Activated CD4-positive, alpha-beta T cell treated with anti-CD3 and anti-CD28 coated beads for 1 hour (primary cell): ENCODE data around the gene OCA2.

Experiments used
- DNase-seq: peaks from one replicate; pipeline ENCODE4 v3.0.0-alpha.2; 2020

Gene OCA2

GRCh38 chr15:28118531-28118930 is 19.4 kb upstream of the OCA2 start:
- DNase-seq: no peak

GRCh38 chr15:28118083-28118482 is 19.0 kb upstream of the OCA2 start:
- no peak for DNase-seq

- DNase-seq: no peak
These were observed 18.4 kb upstream of the OCA2 start for GRCh38 chr15:28117432-28117990.

- DNase-seq: no peak
These were observed 17.7 kb upstream of the OCA2 start for GRCh38 chr15:28116521-28117431.

GRCh38 chr15:28115871-28116270 is 16.8 kb upstream of the OCA2 start:
- DNase-seq: no peak

- DNase-seq: no peak
These were observed 15.9 kb upstream of the OCA2 start for GRCh38 chr15:28114721-28115622.

- DNase-seq: no peak
These were observed 15.0 kb upstream of the OCA2 start for GRCh38 chr15:28114114-28114455.

GRCh38 chr15:28113394-28114113 is 14.4 kb upstream of the OCA2 start:
- no peak for DNase-seq

GRCh38 chr15:28112962-28113361 is 13.8 kb upstream of the OCA2 start:
- DNase-seq: no peak

- no peak for DNase-seq
These were observed 13.1 kb upstream of the OCA2 start for GRCh38 chr15:28112101-28112760.

- DNase-seq: no peak
These were observed 12.4 kb upstream of the OCA2 start for GRCh38 chr15:28111543-28111942.

GRCh38 chr15:28110481-28110881 is 11.4 kb upstream of the OCA2 start:
- no peak for DNase-seq

GRCh38 chr15:28109626-28110455 is 10.7 kb upstream of the OCA2 start:
- DNase-seq: no peak

- DNase-seq: no peak
These were observed 8.8 kb upstream of the OCA2 start for GRCh38 chr15:28107904-28108275.

- no peak for DNase-seq
These were observed 8.2 kb upstream of the OCA2 start for GRCh38 chr15:28107111-28107903.

GRCh38 chr15:28106294-28107110 is 7.4 kb upstream of the OCA2 start:
- DNase-seq: no peak

GRCh38 chr15:28105793-28106192 is 6.7 kb upstream of the OCA2 start:
- no peak for DNase-seq

GRCh38 chr15:28105224-28105791 is 6.2 kb upstream of the OCA2 start:
- no peak for DNase-seq

- DNase-seq: no peak
These were observed 5.2 kb upstream of the OCA2 start for GRCh38 chr15:28104326-28104725.
